ENCODE results near the gene KCNQ1.

DNA sequence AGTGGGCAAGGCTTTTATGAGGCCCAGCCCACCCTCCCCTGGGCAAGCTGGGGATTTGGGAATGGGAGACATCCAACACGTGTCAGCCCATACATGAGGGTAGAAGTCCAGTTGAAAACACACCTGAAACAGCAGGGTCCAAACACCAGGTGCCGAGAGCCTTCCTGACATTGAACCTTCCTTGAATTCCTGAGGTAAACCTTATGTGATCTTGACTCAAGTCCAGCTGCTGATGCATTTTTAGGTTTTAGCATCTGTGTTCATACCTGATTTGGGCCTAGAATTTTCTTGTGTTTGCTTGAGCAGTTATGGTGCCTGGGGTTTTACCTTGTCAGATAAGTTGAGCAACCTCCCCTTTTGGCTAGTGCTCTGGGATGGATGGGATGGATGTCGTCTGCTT lies 374.5 kb downstream of the KCNQ1 start:
- TF ChIP-seq, protein P1, sequence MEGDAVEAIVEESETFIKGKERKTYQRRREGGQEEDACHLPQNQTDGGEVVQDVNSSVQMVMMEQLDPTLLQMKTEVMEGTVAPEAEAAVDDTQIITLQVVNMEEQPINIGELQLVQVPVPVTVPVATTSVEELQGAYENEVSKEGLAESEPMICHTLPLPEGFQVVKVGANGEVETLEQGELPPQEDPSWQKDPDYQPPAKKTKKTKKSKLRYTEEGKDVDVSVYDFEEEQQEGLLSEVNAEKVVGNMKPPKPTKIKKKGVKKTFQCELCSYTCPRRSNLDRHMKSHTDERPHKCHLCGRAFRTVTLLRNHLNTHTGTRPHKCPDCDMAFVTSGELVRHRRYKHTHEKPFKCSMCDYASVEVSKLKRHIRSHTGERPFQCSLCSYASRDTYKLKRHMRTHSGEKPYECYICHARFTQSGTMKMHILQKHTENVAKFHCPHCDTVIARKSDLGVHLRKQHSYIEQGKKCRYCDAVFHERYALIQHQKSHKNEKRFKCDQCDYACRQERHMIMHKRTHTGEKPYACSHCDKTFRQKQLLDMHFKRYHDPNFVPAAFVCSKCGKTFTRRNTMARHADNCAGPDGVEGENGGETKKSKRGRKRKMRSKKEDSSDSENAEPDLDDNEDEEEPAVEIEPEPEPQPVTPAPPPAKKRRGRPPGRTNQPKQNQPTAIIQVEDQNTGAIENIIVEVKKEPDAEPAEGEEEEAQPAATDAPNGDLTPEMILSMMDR (IDR thresholded peaks at IDR 0.05; ENCODE audit: insufficient read depth, low read length, poor library complexity, severe bottlenecking), result no peak
- no peak for TF ChIP-seq EZH2phosphoT487 (conservative IDR thresholded peaks at IDR 0.05; ENCODE audit: low read length)
